SK-N-SH (cell line): ENCODE measurements around the gene MCM9. TPM values are rescaled to one million over a fixed set of nuclear protein-coding genes. Genes with fewer than 3 reads are reported as not detected.

Experiments used
- CTCF ChIA-PET: fragments of 300-600, 350-600 bp; formaldehyde crosslinking; extraction: SDS; loops from one replicate; lab custom pipeline; 2021; lab: Yijun Ruan, JAX
- POLR2A ChIA-PET: fragments of 350-600 bp; sonication (Branson Sonifier 250); formaldehyde crosslinking; extraction: SDS; loops from one replicate; lab custom pipeline; 2020; ENCODE audit warnings: antibody characterized with exemption, inconsistent platforms; lab: Yijun Ruan, JAX
- DNase-seq: peaks from one replicate; pipeline ENCODE4 v3.0.0; 2012
- H2AFZ ChIP-seq: fragments of 200-600 bp; sonication (generic); 2 replicates; pipeline ENCODE4 v1.8.1; 2016; ENCODE audit warnings: antibody characterized with exemption, mild to moderate bottlenecking, low read depth
- H3F3A ChIP-seq: fragments of 200-600 bp; sonication (generic); replicated peaks from 2 replicates; pipeline ENCODE3; 2016; ENCODE audit warnings: antibody characterized with exemption, mild to moderate bottlenecking; ENCODE audit not compliant: insufficient read depth
- H3K27ac ChIP-seq, 2 experiments: fragments of 200-500 bp in 1 of 2; fragments of 200-600 bp in 1 of 2; sonication (Bioruptor generic) in 1 of 2; sonication (generic), shearing (Covaris generic) in 1 of 2; 2 replicates each; pipeline versions ENCODE4 v1.5.1 to v1.6.1; 2014 to 2016; ENCODE audit warnings: low read depth in 2 of 2, inconsistent platforms in 1 of 2, low read length in 1 of 2, mild to moderate bottlenecking in 1 of 2, mixed read lengths in 1 of 2
- H3K27me3 ChIP-seq: fragments of 200-600 bp; sonication (generic), shearing (Covaris generic); 2 replicates; pipeline ENCODE4 v1.6.1; 2016; ENCODE audit warnings: mixed run types; ENCODE audit not compliant: insufficient read depth
- H3K36me3 ChIP-seq, 2 experiments: fragments of 200-500 bp in 1 of 2; fragments of 200-600 bp in 1 of 2; sonication (Bioruptor generic) in 1 of 2; sonication (generic) in 1 of 2; replicated peaks in 1 of 2; 2 replicates each; pipeline versions ENCODE3 to v1.5.1; 2014 to 2016; ENCODE audit warnings: low read length in 1 of 2, mild to moderate bottlenecking in 1 of 2; ENCODE audit not compliant: insufficient read depth in 2 of 2, control insufficient read depth in 1 of 2
- H3K4me1 ChIP-seq, 2 experiments: fragments of 200-500 bp in 1 of 2; fragments of 200-600 bp in 1 of 2; sonication (Bioruptor generic) in 1 of 2; sonication (generic), shearing (Covaris generic) in 1 of 2; 2 replicates each; pipeline versions ENCODE4 v1.5.1 to v1.6.1; 2014 to 2016; ENCODE audit warnings: low read depth in 1 of 2, low read length in 1 of 2, mixed run types in 1 of 2; ENCODE audit not compliant: insufficient read depth in 2 of 2, control insufficient read depth in 1 of 2
- H3K4me2 ChIP-seq: fragments of 200-600 bp; sonication (generic), shearing (Covaris generic); 2 replicates; pipeline ENCODE4 v1.6.1; 2017; ENCODE audit warnings: mixed run types
- H3K4me3 ChIP-seq, 2 experiments: fragments of 200-500 bp in 1 of 2; fragments of 200-600 bp in 1 of 2; sonication (Bioruptor generic) in 1 of 2; sonication (generic), shearing (Covaris generic) in 1 of 2; 2 replicates each; pipeline versions ENCODE4 v1.5.1 to v1.8.1; 2014 to 2016; ENCODE audit warnings: low read depth in 2 of 2, inconsistent platforms in 1 of 2, low read length in 1 of 2, mild to moderate bottlenecking in 1 of 2, mixed read lengths in 1 of 2, moderate library complexity in 1 of 2
- H3K79me2 ChIP-seq: fragments of 200-600 bp; sonication (generic); 2 replicates; pipeline ENCODE4 v1.8.1; 2017; ENCODE audit warnings: mild to moderate bottlenecking; ENCODE audit not compliant: insufficient read depth
- H3K9ac ChIP-seq: fragments of 200-600 bp; sonication (generic); 2 replicates; pipeline ENCODE4 v1.6.1; 2017; ENCODE audit warnings: mixed run types
- H3K9me2 ChIP-seq: fragments of 200-600 bp; sonication (generic); 2 replicates; pipeline ENCODE4 v1.6.1; 2017; ENCODE audit warnings: mixed run types
- H3K9me3 ChIP-seq: fragments of 200-600 bp; sonication (generic); 2 replicates; pipeline ENCODE4 v1.6.1; 2017; ENCODE audit warnings: mixed run types, mild to moderate bottlenecking, moderate library complexity
- H4K20me1 ChIP-seq: fragments of 200-600 bp; sonication (generic); 2 replicates; pipeline ENCODE4 v1.6.1; 2017; ENCODE audit warnings: mild to moderate bottlenecking, mixed run types; ENCODE audit not compliant: insufficient read depth
- FOSL2 ChIP-seq: IDR thresholded peaks from 2 replicates; pipeline ENCODE4 v1.4.0; 2012; ENCODE audit warnings: low read depth, mild to moderate bottlenecking, moderate library complexity, borderline replicate concordance
- FOXJ3 ChIP-seq: sonication (generic); formaldehyde crosslinking; IDR thresholded peaks from 2 replicates; pipeline ENCODE4 v1.5.1; 2020; ENCODE audit warnings: mild to moderate bottlenecking, missing genetic modification reagents
- GABPA ChIP-seq: IDR thresholded peaks from 2 replicates; pipeline ENCODE4 v1.4.0; 2012; ENCODE audit warnings: low read depth, mild to moderate bottlenecking
- MEF2A ChIP-seq: IDR thresholded peaks from 2 replicates; pipeline ENCODE4 v1.4.0; 2012; ENCODE audit warnings: low read depth, borderline replicate concordance
- REST ChIP-seq: IDR thresholded peaks from 2 replicates; pipeline ENCODE4 v1.6.1; 2012; ENCODE audit warnings: mild to moderate bottlenecking, low read depth, low read length, moderate library complexity
- WGBS: methylation state at CpG from one replicate; pipeline ENCODE4 v1.1.6; 2017; ENCODE audit warnings: low lambda C conversion rate; 5-methylcytosine and 5-hydroxymethylcytosine counted together
- polyA plus RNA-seq, 3 experiments: library from polyadenylated mRNA; depleted of rRNA; stranded (reverse); fragments of >200 nt; gene quantifications; 2 replicates each; pipeline ENCODE4 v1.2.3, GENCODE V29; 2012
- TF ChIP-seq, protein P1 (sequence below): IDR thresholded peaks from 2 replicates; pipeline ENCODE4 v1.4.0; 2012; ENCODE audit warnings: low read depth, borderline replicate concordance
- TF ChIP-seq, protein P2 (sequence below): IDR thresholded peaks from 2 replicates; pipeline ENCODE4 v1.4.0; 2012; ENCODE audit warnings: low read depth, borderline replicate concordance
- TF ChIP-seq, protein P3 (sequence below): IDR thresholded peaks from 2 replicates; pipeline ENCODE4 v1.4.0; 2012; ENCODE audit warnings: low read depth

MCM9 gene
- polyA plus RNA-seq, 1 of the 3 experiments (the other 2 are of a cell fraction) = 1.7 TPM

- Histone ChIP-seq H2AFZ (no peak overlapping the region), H3K27ac (no peak overlapping the region), H3K9me2 (no peaks in the 10 kb centered on the region), H3K79me2 (no peaks in the 10 kb centered on the region), H3K27me3 (no peaks in the 10 kb centered on the region), H3K4me2 (no peak overlapping the region), H4K20me1 (no peaks in the 10 kb centered on the region), H3K9me3 (no peaks in the 10 kb centered on the region), H3K4me1 (peaks cover 0 to 2% of the 10 kb centered on the region in 2 experiments; a peak in 1 of 4 replicates), H3K36me3 (peaks cover 3 to 10% of the 10 kb centered on the region in 2 experiments), H3F3A (no peaks in the 10 kb centered on the region), H3K4me3 (no peak overlapping the region), H3K9ac (no peak overlapping the region)
- TF ChIP-seq MEF2A (no peak), FOSL2 (no peak)
- POLR2A ChIA-PET = no interaction called here
- CTCF ChIA-PET = no interaction called here
- no peak for DNase-seq
- 72% methylated on average over 4 of the region's 4 CpGs for WGBS
These were observed 124.4 kb downstream of the MCM9 start for GRCh38 chr6:118810420-118811027.

DNA sequence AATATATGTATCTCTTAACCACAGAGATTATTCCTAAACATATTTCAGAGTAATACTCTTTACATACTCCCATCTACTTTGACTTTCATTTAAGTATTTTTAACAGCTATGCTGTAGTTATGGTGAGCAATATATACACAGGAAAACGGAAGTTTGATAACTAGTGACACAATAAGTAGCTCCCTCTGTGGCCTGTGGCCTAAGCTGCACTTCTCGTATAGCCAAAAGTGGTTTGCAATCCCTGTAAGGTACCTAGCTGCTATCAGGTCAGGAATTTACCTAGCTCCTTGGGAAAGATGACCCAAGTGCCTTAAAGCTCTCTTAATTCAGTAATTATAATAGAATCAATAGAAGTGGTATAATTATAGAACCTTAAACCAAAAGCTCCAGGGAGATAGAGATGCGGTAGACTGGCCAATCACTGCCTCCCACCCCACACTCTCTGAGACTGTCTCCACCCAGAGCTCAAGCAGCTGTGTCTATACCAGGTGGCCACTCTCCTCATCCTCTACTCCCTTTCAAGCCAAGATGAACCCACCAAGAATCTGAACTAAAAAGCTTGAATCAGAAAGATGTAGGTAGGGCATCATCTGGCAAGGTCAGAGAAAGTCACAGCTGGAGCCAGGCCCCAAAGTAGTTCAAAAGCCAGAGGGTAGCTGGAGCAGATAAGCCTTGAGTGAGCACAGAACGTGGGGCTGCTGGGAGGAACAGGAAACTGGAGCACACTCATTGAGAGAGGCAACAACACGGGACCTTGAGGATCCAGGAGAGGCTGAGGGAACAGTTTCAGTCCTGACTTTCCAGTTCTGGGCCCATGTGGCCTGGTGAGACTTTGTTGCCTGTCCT is 125.9 kb downstream of the MCM9 start:
- H3K36me3 ChIP-seq = peaks cover 3 to 5% of the 10 kb centered on the region in 2 experiments
- no peaks in the 10 kb centered on the region for H3F3A ChIP-seq
- TF ChIP-seq, protein P1, sequence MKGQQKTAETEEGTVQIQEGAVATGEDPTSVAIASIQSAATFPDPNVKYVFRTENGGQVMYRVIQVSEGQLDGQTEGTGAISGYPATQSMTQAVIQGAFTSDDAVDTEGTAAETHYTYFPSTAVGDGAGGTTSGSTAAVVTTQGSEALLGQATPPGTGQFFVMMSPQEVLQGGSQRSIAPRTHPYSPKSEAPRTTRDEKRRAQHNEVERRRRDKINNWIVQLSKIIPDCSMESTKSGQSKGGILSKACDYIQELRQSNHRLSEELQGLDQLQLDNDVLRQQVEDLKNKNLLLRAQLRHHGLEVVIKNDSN = no peak
- no peak for TF ChIP-seq FOXJ3 (CRISPR knock-in tag)
- TF ChIP-seq, protein P2, sequence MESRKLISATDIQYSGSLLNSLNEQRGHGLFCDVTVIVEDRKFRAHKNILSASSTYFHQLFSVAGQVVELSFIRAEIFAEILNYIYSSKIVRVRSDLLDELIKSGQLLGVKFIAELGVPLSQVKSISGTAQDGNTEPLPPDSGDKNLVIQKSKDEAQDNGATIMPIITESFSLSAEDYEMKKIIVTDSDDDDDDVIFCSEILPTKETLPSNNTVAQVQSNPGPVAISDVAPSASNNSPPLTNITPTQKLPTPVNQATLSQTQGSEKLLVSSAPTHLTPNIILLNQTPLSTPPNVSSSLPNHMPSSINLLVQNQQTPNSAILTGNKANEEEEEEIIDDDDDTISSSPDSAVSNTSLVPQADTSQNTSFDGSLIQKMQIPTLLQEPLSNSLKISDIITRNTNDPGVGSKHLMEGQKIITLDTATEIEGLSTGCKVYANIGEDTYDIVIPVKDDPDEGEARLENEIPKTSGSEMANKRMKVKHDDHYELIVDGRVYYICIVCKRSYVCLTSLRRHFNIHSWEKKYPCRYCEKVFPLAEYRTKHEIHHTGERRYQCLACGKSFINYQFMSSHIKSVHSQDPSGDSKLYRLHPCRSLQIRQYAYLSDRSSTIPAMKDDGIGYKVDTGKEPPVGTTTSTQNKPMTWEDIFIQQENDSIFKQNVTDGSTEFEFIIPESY = no peak
- TF ChIP-seq GABPA = no peak
- TF ChIP-seq, protein P3, sequence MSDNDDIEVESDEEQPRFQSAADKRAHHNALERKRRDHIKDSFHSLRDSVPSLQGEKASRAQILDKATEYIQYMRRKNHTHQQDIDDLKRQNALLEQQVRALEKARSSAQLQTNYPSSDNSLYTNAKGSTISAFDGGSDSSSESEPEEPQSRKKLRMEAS = no peak
- TF ChIP-seq REST = no peak
- no peak overlapping the region for H3K4me2 ChIP-seq
- no peaks in the 10 kb centered on the region for H4K20me1 ChIP-seq
- no peak overlapping the region for H3K9ac ChIP-seq
- no peak overlapping the region for H3K27ac ChIP-seq
- no peaks in the 10 kb centered on the region for H3K9me2 ChIP-seq
- no peak for DNase-seq
- no peaks in the 10 kb centered on the region for H3K9me3 ChIP-seq
- H3K27me3 ChIP-seq = no peaks in the 10 kb centered on the region
- H2AFZ ChIP-seq = no peak overlapping the region
- 93% methylated on average over 5 of the region's 5 CpGs for WGBS
- ChIA-PET CTCF (interaction anchor here (1.5 kb wide), 1 partner anchor 9 kb away, joined by 7 read pairs; no protein-coding TSS in a partner anchor), POLR2A (no interaction called here)
- no peak overlapping the region for H3K4me3 ChIP-seq
- H3K79me2 ChIP-seq = no peaks in the 10 kb centered on the region
- H3K4me1 ChIP-seq = peaks cover 0 to 2% of the 10 kb centered on the region in 2 experiments; a peak in 1 of 4 replicates
